HEK293 (cell line): ENCODE measurements around the gene GABRR1.

ENCODE experiments used
- CTCF ChIA-PET: fragments of 350-600 bp; formaldehyde crosslinking; extraction: SDS; loops from one replicate; lab custom pipeline; 2021; ENCODE audit warnings: antibody characterized with exemption; lab: Yijun Ruan, JAX
- POLR2A ChIA-PET: fragments of 300-600 bp; formaldehyde crosslinking; extraction: SDS; loops from one replicate; lab custom pipeline; 2020; ENCODE audit warnings: antibody characterized with exemption, inconsistent platforms; lab: Yijun Ruan, JAX
- H3K27ac ChIP-seq: fragments of 200-500 bp; sonication (Bioruptor generic); 2 replicates; pipeline ENCODE4 v1.5.1; 2014; ENCODE audit warnings: low read depth, low read length, control low read depth, inconsistent platforms; ENCODE audit errors: extremely low read depth
- H3K36me3 ChIP-seq, 2 experiments: fragments of 200-500 bp in 1 of 2; sonication (Bioruptor generic) in 1 of 2; 1 replicate in 1 of 2; 2 replicates in 1 of 2; pipeline ENCODE4 v1.5.1; 2014 to 2017; ENCODE audit warnings: inconsistent platforms in 2 of 2, low read length in 2 of 2; ENCODE audit not compliant: control insufficient read depth in 2 of 2, insufficient read depth in 1 of 2
- H3K4me1 ChIP-seq: fragments of 200-500 bp; sonication (Bioruptor generic); 2 replicates; pipeline ENCODE4 v1.5.1; 2014; ENCODE audit warnings: mild to moderate bottlenecking, low read length, inconsistent platforms; ENCODE audit not compliant: control insufficient read depth, insufficient read depth
- H3K4me3 ChIP-seq: 2 replicates; pipeline ENCODE4 v1.5.1; 2011; ENCODE audit warnings: low read depth, mild to moderate bottlenecking, control low read depth, low read length, moderate library complexity
- H3K9me3 ChIP-seq: fragments of 200-500 bp; sonication (Bioruptor generic); 2 replicates; pipeline ENCODE4 v1.5.1; 2014; ENCODE audit warnings: low read depth, low read length, inconsistent platforms; ENCODE audit not compliant: control insufficient read depth, insufficient read depth
- BCL11A ChIP-seq: fragments of 450-650 bp; formaldehyde crosslinking; IDR thresholded peaks from 2 replicates; pipeline ENCODE4 v1.5.1; 2016; ENCODE audit warnings: low read depth, missing biosample characterization, missing genetic modification characterization
- GLIS1 ChIP-seq: fragments of 450-650 bp; formaldehyde crosslinking; IDR thresholded peaks from 2 replicates; pipeline ENCODE4 v1.5.1; 2016; ENCODE audit warnings: missing biosample characterization, missing genetic modification characterization
- KLF1 ChIP-seq: fragments of 450-650 bp; formaldehyde crosslinking; IDR thresholded peaks from 2 replicates; pipeline ENCODE4 v1.5.1; 2016; ENCODE audit warnings: missing biosample characterization, missing genetic modification characterization
- KLF9 ChIP-seq: fragments of 450-650 bp; formaldehyde crosslinking; IDR thresholded peaks from 2 replicates; pipeline ENCODE4 v1.5.1; 2016; ENCODE audit warnings: missing biosample characterization, missing genetic modification characterization, low read depth
- PRDM1 ChIP-seq: fragments of 450-650 bp; formaldehyde crosslinking; IDR thresholded peaks from 2 replicates; pipeline ENCODE4; 2016; ENCODE audit warnings: missing biosample characterization, missing genetic modification characterization
- SCRT1 ChIP-seq: fragments of 450-650 bp; formaldehyde crosslinking; IDR thresholded peaks from 2 replicates; pipeline ENCODE4 v1.5.1; 2016; ENCODE audit warnings: missing biosample characterization, missing genetic modification characterization, borderline replicate concordance
- SCRT2 ChIP-seq: fragments of 450-650 bp; formaldehyde crosslinking; IDR thresholded peaks from 2 replicates; pipeline ENCODE4 v1.5.1; 2016; ENCODE audit warnings: missing biosample characterization, missing genetic modification characterization
- WT1 ChIP-seq: fragments of 450-650 bp; formaldehyde crosslinking; IDR thresholded peaks from 2 replicates; pipeline ENCODE4 v1.5.1; 2016; ENCODE audit warnings: missing biosample characterization, missing genetic modification characterization
- ZBTB17 ChIP-seq: fragments of 450-650 bp; formaldehyde crosslinking; IDR thresholded peaks from 2 replicates; pipeline ENCODE4 v1.5.1; 2016; ENCODE audit warnings: missing biosample characterization, missing genetic modification characterization
- ZEB2 ChIP-seq: fragments of 450-650 bp; formaldehyde crosslinking; IDR thresholded peaks from 2 replicates; pipeline ENCODE4 v1.5.1; 2016; ENCODE audit warnings: missing biosample characterization, missing genetic modification characterization
- ZNF112 ChIP-seq: fragments of 450-650 bp; formaldehyde crosslinking; IDR thresholded peaks from 2 replicates; pipeline ENCODE4 v1.5.0; 2017; ENCODE audit warnings: missing biosample characterization, missing genetic modification characterization
- ZNF138 ChIP-seq: fragments of 450-650 bp; formaldehyde crosslinking; IDR thresholded peaks from 2 replicates; pipeline ENCODE4 v1.5.1; 2016; ENCODE audit warnings: missing biosample characterization, missing genetic modification characterization, borderline replicate concordance
- ZNF146 ChIP-seq: fragments of 450-650 bp; formaldehyde crosslinking; IDR thresholded peaks from 2 replicates; pipeline ENCODE4 v1.5.1; 2016; ENCODE audit warnings: missing biosample characterization, missing genetic modification characterization
- ZNF175 ChIP-seq: fragments of 450-650 bp; formaldehyde crosslinking; IDR thresholded peaks from 2 replicates; pipeline ENCODE4 v1.5.1; 2016; ENCODE audit warnings: missing biosample characterization, missing genetic modification characterization
- ZNF24 ChIP-seq: fragments of 450-650 bp; formaldehyde crosslinking; IDR thresholded peaks from 2 replicates; pipeline ENCODE4 v1.5.1; 2016; ENCODE audit warnings: missing biosample characterization, missing genetic modification characterization
- ZNF473 ChIP-seq: fragments of 450-650 bp; formaldehyde crosslinking; IDR thresholded peaks from 2 replicates; pipeline ENCODE4 v1.5.1; 2017; ENCODE audit warnings: missing biosample characterization, missing genetic modification characterization
- ZNF558 ChIP-seq: fragments of 450-650 bp; formaldehyde crosslinking; IDR thresholded peaks from 2 replicates; pipeline ENCODE4 v1.5.1; 2016; ENCODE audit warnings: missing biosample characterization, missing genetic modification characterization
- ZNF580 ChIP-seq: fragments of 450-650 bp; formaldehyde crosslinking; IDR thresholded peaks from 2 replicates; pipeline ENCODE4 v1.5.1; 2016; ENCODE audit warnings: missing biosample characterization, missing genetic modification characterization
- ZNF610 ChIP-seq: fragments of 450-650 bp; formaldehyde crosslinking; IDR thresholded peaks from 2 replicates; pipeline ENCODE4 v1.5.1; 2016; ENCODE audit warnings: missing biosample characterization, missing genetic modification characterization, borderline replicate concordance
- ZNF692 ChIP-seq: fragments of 450-650 bp; formaldehyde crosslinking; IDR thresholded peaks from 2 replicates; pipeline ENCODE4 v1.5.1; 2016; ENCODE audit warnings: missing biosample characterization, missing genetic modification characterization
- ZNF701 ChIP-seq: fragments of 450-650 bp; formaldehyde crosslinking; IDR thresholded peaks from 2 replicates; pipeline ENCODE4 v1.5.1; 2016; ENCODE audit warnings: missing biosample characterization, missing genetic modification characterization
- ZNF76 ChIP-seq: fragments of 450-650 bp; formaldehyde crosslinking; IDR thresholded peaks from 2 replicates; pipeline ENCODE4; 2016; ENCODE audit warnings: low read depth, missing biosample characterization, missing genetic modification characterization, borderline replicate concordance
- ZNF777 ChIP-seq: fragments of 450-650 bp; formaldehyde crosslinking; IDR thresholded peaks from 2 replicates; pipeline ENCODE4 v1.5.1; 2017; ENCODE audit warnings: missing biosample characterization, missing genetic modification characterization, borderline replicate concordance
- ZNF837 ChIP-seq: fragments of 450-650 bp; formaldehyde crosslinking; IDR thresholded peaks from 2 replicates; pipeline ENCODE4 v1.5.1; 2016; ENCODE audit warnings: missing biosample characterization, missing genetic modification characterization
- TF ChIP-seq, protein P1 (sequence below): fragments of 450-650 bp; formaldehyde crosslinking; IDR thresholded peaks from 2 replicates; pipeline ENCODE4 v1.5.1; 2016; ENCODE audit warnings: missing biosample characterization, missing genetic modification characterization
- TF ChIP-seq, protein P2 (sequence below): fragments of 450-650 bp; formaldehyde crosslinking; IDR thresholded peaks from 2 replicates; pipeline ENCODE4 v1.5.1; 2016; ENCODE audit warnings: missing biosample characterization, missing genetic modification characterization
- TF ChIP-seq, protein P3 (sequence below): fragments of 450-650 bp; formaldehyde crosslinking; IDR thresholded peaks from 2 replicates; pipeline ENCODE4 v1.5.1; 2017; ENCODE audit warnings: missing biosample characterization, missing genetic modification characterization

GABRR1 gene

GRCh38 chr6:89221129-89221528 lies 4.0 kb upstream of the GABRR1 start:
- no peak overlapping the region for H3K4me3 ChIP-seq
- no peak overlapping the region for H3K27ac ChIP-seq
- no peak for TF ChIP-seq BCL11A (tag by site-specific recombination)
- no peak for TF ChIP-seq WT1 (tag by site-specific recombination)
- TF ChIP-seq ZNF610 (tag by site-specific recombination): no peak
- TF ChIP-seq, protein P1, sequence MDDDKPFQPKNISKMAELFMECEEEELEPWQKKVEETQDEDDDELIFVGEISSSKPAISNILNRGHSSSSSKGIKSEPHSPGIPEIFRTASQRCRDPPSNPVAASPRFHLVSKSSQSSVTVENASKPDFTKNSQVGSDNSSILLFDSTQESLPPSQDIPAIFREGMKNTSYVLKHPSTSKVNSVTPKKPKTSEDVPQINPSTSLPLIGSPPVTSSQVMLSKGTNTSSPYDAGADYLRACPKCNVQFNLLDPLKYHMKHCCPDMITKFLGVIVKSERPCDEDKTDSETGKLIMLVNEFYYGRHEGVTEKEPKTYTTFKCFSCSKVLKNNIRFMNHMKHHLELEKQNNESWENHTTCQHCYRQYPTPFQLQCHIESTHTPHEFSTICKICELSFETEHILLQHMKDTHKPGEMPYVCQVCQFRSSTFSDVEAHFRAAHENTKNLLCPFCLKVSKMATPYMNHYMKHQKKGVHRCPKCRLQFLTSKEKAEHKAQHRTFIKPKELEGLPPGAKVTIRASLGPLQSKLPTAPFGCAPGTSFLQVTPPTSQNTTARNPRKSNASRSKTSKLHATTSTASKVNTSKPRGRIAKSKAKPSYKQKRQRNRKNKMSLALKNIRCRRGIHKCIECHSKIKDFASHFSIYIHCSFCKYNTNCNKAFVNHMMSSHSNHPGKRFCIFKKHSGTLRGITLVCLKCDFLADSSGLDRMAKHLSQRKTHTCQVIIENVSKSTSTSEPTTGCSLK (tag by site-specific recombination): no peak
- no peak for TF ChIP-seq KLF9
- TF ChIP-seq ZNF24 (tag by site-specific recombination): no peak
- TF ChIP-seq, all 188 proteins: peak for 0
- ChIA-PET CTCF (interaction anchor here (0.7 kb wide), 1 partner anchor 16 kb away, joined by 3 read pairs; no protein-coding TSS in a partner anchor), POLR2A (interaction anchor here (1.3 to 1.9 kb wide), 2 partner anchors 75 to 141 kb away, joined by 3 to 5 read pairs; partner anchors contain the start of genes PM20D2 and PNRC1)
- Histone ChIP-seq H3K9me3 (no peaks in the 10 kb centered on the region), H3K4me1 (peaks cover 6% of the 10 kb centered on the region; the same call in 1 of the 2 replicates), H3K36me3 (no peaks in the 10 kb centered on the region)

DNA sequence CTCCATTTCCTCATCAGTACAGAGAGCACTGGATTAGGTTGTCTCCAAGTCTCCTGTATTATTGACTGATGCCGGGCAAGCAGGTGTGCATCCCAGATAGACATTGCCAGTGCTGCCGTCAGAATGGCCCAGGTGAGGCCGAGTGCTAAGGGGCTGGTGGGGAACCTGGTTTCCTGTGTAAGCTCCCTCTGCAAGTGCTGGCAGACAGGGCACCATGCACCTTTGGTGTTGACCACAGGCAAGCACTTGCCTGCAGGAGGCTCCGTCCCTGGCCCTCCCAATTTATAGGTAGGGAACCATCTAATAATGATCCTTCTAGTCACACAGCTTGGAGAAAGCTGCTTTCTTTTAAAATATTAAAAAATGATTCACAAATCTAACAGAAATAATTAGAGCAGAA lies 747 bp downstream of the GABRR1 start:
- CTCF ChIA-PET: no interaction called here
- POLR2A ChIA-PET: no interaction called here

DNA sequence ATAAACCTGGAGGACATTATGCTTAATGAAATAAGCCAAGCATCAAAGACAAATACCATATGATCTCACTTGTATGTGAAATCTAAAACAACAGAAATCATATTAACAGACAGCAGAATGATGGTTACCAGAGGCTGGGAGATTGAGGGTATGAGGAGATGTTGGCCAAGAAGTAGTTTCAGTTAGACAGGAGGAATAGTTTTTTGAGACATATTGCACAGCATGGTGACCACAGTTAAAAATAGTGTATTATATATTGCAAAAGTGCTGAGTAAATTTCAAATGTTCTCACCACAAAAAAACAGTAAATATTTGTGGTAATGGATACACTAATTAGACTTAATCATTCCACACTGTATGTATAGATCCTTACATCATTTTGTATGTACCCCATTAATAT lies 1.8 kb downstream of the GABRR1 start:
- no peaks in the 10 kb centered on the region for H3K4me1 ChIP-seq
- ChIA-PET POLR2A (no interaction called here), CTCF (no interaction called here)
- no peak overlapping the region for H3K27ac ChIP-seq
- no peak overlapping the region for H3K4me3 ChIP-seq
- TF ChIP-seq ZNF837: no peak
- no peak for TF ChIP-seq ZNF138
- TF ChIP-seq SCRT1 (tag by site-specific recombination): no peak
- TF ChIP-seq, protein P2, sequence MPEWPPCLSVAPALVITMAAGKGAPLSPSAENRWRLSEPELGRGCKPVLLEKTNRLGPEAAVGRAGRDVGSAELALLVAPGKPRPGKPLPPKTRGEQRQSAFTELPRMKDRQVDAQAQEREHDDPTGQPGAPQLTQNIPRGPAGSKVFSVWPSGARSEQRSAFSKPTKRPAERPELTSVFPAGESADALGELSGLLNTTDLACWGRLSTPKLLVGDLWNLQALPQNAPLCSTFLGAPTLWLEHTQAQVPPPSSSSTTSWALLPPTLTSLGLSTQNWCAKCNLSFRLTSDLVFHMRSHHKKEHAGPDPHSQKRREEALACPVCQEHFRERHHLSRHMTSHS (tag by site-specific recombination): no peak
- TF ChIP-seq ZNF473: no peak
- no peak for TF ChIP-seq ZEB2 (tag by site-specific recombination)
- TF ChIP-seq KLF1 (tag by site-specific recombination): no peak
- no peak for TF ChIP-seq ZNF777 (tag by site-specific recombination)
- TF ChIP-seq, protein P3, sequence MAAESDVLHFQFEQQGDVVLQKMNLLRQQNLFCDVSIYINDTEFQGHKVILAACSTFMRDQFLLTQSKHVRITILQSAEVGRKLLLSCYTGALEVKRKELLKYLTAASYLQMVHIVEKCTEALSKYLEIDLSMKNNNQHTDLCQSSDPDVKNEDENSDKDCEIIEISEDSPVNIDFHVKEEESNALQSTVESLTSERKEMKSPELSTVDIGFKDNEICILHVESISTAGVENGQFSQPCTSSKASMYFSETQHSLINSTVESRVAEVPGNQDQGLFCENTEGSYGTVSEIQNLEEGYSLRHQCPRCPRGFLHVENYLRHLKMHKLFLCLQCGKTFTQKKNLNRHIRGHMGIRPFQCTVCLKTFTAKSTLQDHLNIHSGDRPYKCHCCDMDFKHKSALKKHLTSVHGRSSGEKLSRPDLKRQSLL: no peak
- no peak for TF ChIP-seq ZNF146 (tag by site-specific recombination)
- TF ChIP-seq ZNF701 (tag by site-specific recombination): no peak
- TF ChIP-seq ZNF175 (tag by site-specific recombination): no peak
- no peak for TF ChIP-seq ZNF112 (tag by site-specific recombination)
- TF ChIP-seq PRDM1 (tag by site-specific recombination): no peak
- TF ChIP-seq SCRT2: no peak
- no peak for TF ChIP-seq ZNF692
- TF ChIP-seq ZNF558 (tag by site-specific recombination): no peak
- no peaks in the 10 kb centered on the region for H3K9me3 ChIP-seq
- H3K36me3 ChIP-seq: no peaks in the 10 kb centered on the region

More for the DNA sequence above, 747 bp downstream of the GABRR1 start:
- Histone ChIP-seq H3K4me3 (no peak overlapping the region), H3K9me3 (no peaks in the 10 kb centered on the region), H3K4me1 (no peaks in the 10 kb centered on the region), H3K36me3 (no peaks in the 10 kb centered on the region), H3K27ac (no peak overlapping the region)
- TF ChIP-seq ZNF76 (tag by site-specific recombination): no peak
- TF ChIP-seq, protein P3: no peak
- no peak for TF ChIP-seq GLIS1 (tag by site-specific recombination)
- no peak for TF ChIP-seq ZNF580 (tag by site-specific recombination)
- TF ChIP-seq PRDM1 (tag by site-specific recombination): no peak
- no peak for TF ChIP-seq ZBTB17 (tag by site-specific recombination)
